WTC11 (cell line): ENCODE measurements around the gene RFTN1. TPM values are rescaled to one million over a fixed set of nuclear protein-coding genes. Genes with fewer than 3 reads are reported as not detected.

Source experiments
- ATAC-seq: fragments of 200-7000 bp; cut with Tn5 transposase; 2 replicates; pipeline ENCODE4 v1.10.0; 2021; ENCODE audit warnings: mild to moderate bottlenecking, moderate library complexity
- CTCF ChIA-PET: fragments of 300-600 bp; sonication (Branson Sonifier 250); formaldehyde crosslinking; loops from one replicate; lab custom pipeline; 2021; ENCODE audit warnings: antibody characterized with exemption; lab: Charles Lee
- POLR2A ChIA-PET: fragments of 350-600 bp; sonication (Branson Sonifier 250); formaldehyde crosslinking; loops from one replicate; lab custom pipeline; 2021; ENCODE audit warnings: antibody characterized with exemption; lab: Charles Lee
- DNase-seq: peaks from one replicate; pipeline ENCODE4 v3.0.0; 2021; ENCODE audit warnings: low spot score
- H3K27ac Mint-ChIP-seq: 2 replicates; pipeline ENCODE4 v1.8.0; 2021; ENCODE audit warnings: mixed read lengths
- H3K27me3 Mint-ChIP-seq: 2 replicates; pipeline ENCODE4 v1.8.0; 2021; ENCODE audit warnings: low read depth, mild to moderate bottlenecking, moderate library complexity, mixed read lengths
- H3K36me3 Mint-ChIP-seq: 2 replicates; pipeline ENCODE4 v1.8.0; 2021; ENCODE audit warnings: mixed read lengths
- H3K4me1 Mint-ChIP-seq: 2 replicates; pipeline ENCODE4 v1.8.0; 2022; ENCODE audit warnings: mixed read lengths
- H3K4me3 Mint-ChIP-seq: 2 replicates; pipeline ENCODE4 v1.8.0; 2021; ENCODE audit warnings: mild to moderate bottlenecking, moderate library complexity, mixed read lengths
- H3K9me3 Mint-ChIP-seq: 2 replicates; pipeline ENCODE4 v1.8.0; 2021; ENCODE audit warnings: mixed read lengths
- AFF4 ChIP-seq: sonication (generic); formaldehyde crosslinking; IDR thresholded peaks from 2 replicates; pipeline ENCODE4 v1.8.1; 2023; ENCODE audit warnings: mild to moderate bottlenecking, missing genetic modification reagents, borderline replicate concordance
- AR ChIP-seq: fragments of 250-450 bp; sonication (Bioruptor Pico); IDR thresholded peaks from 2 replicates; pipeline ENCODE4 v1.9.0; 2021; ENCODE audit warnings: mild to moderate bottlenecking
- ATF1 ChIP-seq: sonication (generic); formaldehyde crosslinking; IDR thresholded peaks from 2 replicates; pipeline ENCODE4 v1.8.1; 2023; ENCODE audit warnings: mild to moderate bottlenecking, moderate library complexity, missing genetic modification reagents
- ATF6 ChIP-seq: sonication (generic); formaldehyde crosslinking; IDR thresholded peaks from 2 replicates; pipeline ENCODE4 v1.8.1; 2023; ENCODE audit warnings: mild to moderate bottlenecking, missing genetic modification reagents
- E2F1 ChIP-seq: sonication (generic); formaldehyde crosslinking; IDR thresholded peaks from 2 replicates; pipeline ENCODE4 v1.8.0; 2022; ENCODE audit warnings: mild to moderate bottlenecking, missing genetic modification reagents
- FOXP1 ChIP-seq: sonication (generic); formaldehyde crosslinking; IDR thresholded peaks from 2 replicates; pipeline ENCODE4 v1.8.0; 2022; ENCODE audit warnings: missing genetic modification reagents, mild to moderate bottlenecking, moderate library complexity, borderline replicate concordance
- GABPB1 ChIP-seq: sonication (generic); formaldehyde crosslinking; IDR thresholded peaks from 2 replicates; pipeline ENCODE4 v1.8.1; 2023; ENCODE audit warnings: mild to moderate bottlenecking, missing genetic modification reagents
- GRHL2 ChIP-seq: fragments of 250-450 bp; sonication (Bioruptor Pico); IDR thresholded peaks from 2 replicates; pipeline ENCODE4 v1.8.0; 2022; ENCODE audit warnings: mild to moderate bottlenecking, moderate library complexity; ENCODE audit not compliant: insufficient replicate concordance, severe bottlenecking
- JUN ChIP-seq: sonication (generic); formaldehyde crosslinking; IDR thresholded peaks from 2 replicates; pipeline ENCODE4 v1.8.0; 2023; ENCODE audit warnings: mild to moderate bottlenecking, missing genetic modification reagents
- NR1H2 ChIP-seq: sonication (generic); formaldehyde crosslinking; IDR thresholded peaks from 2 replicates; pipeline ENCODE4 v1.9.0; 2021; ENCODE audit warnings: mild to moderate bottlenecking, moderate library complexity, missing genetic modification reagents
- SMAD3 ChIP-seq: sonication (generic); formaldehyde crosslinking; IDR thresholded peaks from 2 replicates; pipeline ENCODE4 v1.8.0; 2022; ENCODE audit warnings: missing genetic modification reagents, mild to moderate bottlenecking, borderline replicate concordance
- SMAD4 ChIP-seq: sonication (generic); formaldehyde crosslinking; IDR thresholded peaks from 2 replicates; pipeline ENCODE4 v1.8.0; 2022; ENCODE audit warnings: mild to moderate bottlenecking, missing genetic modification reagents
- USF2 ChIP-seq: sonication (generic); formaldehyde crosslinking; IDR thresholded peaks from 2 replicates; pipeline ENCODE4 v1.8.1; 2023; ENCODE audit warnings: mild to moderate bottlenecking, missing genetic modification reagents, moderate library complexity
- ZBTB21 ChIP-seq: sonication (generic); formaldehyde crosslinking; IDR thresholded peaks from 2 replicates; pipeline ENCODE4 v1.8.1; 2023; ENCODE audit warnings: mild to moderate bottlenecking, missing genetic modification reagents, borderline replicate concordance
- ZNF219 ChIP-seq: sonication (generic); formaldehyde crosslinking; IDR thresholded peaks from 2 replicates; pipeline ENCODE4 v1.8.0; 2023; ENCODE audit warnings: missing genetic modification reagents, mild to moderate bottlenecking, borderline replicate concordance
- ZNF423 ChIP-seq: fragments of 250-450 bp; sonication (Bioruptor Pico); IDR thresholded peaks from 2 replicates; pipeline ENCODE4 v2.1.2; 2022; ENCODE audit warnings: mild to moderate bottlenecking, moderate library complexity
- ZNF512 ChIP-seq: sonication (generic); formaldehyde crosslinking; IDR thresholded peaks from 2 replicates; pipeline ENCODE4 v1.8.1; 2022; ENCODE audit warnings: missing genetic modification reagents, borderline replicate concordance
- total RNA-seq: library from RNA; stranded (reverse); gene quantifications from 3 replicates; pipeline ENCODE4 v1.2.3, GENCODE V29; 2021

Gene RFTN1
- total RNA-seq, 1 experiment from 2014 or later: 3.8 TPM

GRCh38 chr3:16370503-16370871 lies 143.0 kb downstream of the RFTN1 start:
- no peak for TF ChIP-seq ZNF219 (CRISPR knock-in tag)
- no peak for TF ChIP-seq FOXP1
- no peak for TF ChIP-seq ZBTB21 (CRISPR knock-in tag)
- TF ChIP-seq E2F1 (CRISPR knock-in tag): no peak
- TF ChIP-seq SMAD3 (CRISPR knock-in tag): no peak
- TF ChIP-seq JUN (CRISPR knock-in tag): no peak
- TF ChIP-seq ATF1 (CRISPR knock-in tag): no peak
- TF ChIP-seq SMAD4 (CRISPR knock-in tag): no peak
- no peak for TF ChIP-seq NR1H2 (CRISPR knock-in tag)
- TF ChIP-seq GRHL2 (CRISPR knock-in tag): no peak
- no peak for TF ChIP-seq ZNF423
- TF ChIP-seq ZNF512 (CRISPR knock-in tag): no peak
- no peak for TF ChIP-seq AR (CRISPR knock-in tag)
- TF ChIP-seq AFF4 (CRISPR knock-in tag): no peak
- Mint-ChIP-seq H3K27ac (no peak overlapping the region), H3K4me3 (no peak overlapping the region), H3K27me3 (no peaks in the 10 kb centered on the region), H3K36me3 (no peaks in the 10 kb centered on the region), H3K4me1 (peaks cover 33% of the 10 kb centered on the region), H3K9me3 (no peaks in the 10 kb centered on the region)
- ChIA-PET POLR2A (no interaction called here), CTCF (no interaction called here)
- DNase-seq (no peak), ATAC-seq (no peak)

GRCh38 chr3:16369885-16370284 lies 143.6 kb downstream of the RFTN1 start:
- TF ChIP-seq ATF6 (no peak), USF2 (CRISPR knock-in tag) (peak; percentile 38; the same call in 1 of the 2 replicates), GABPB1 (CRISPR knock-in tag) (no peak)
- TF ChIP-seq, all 79 proteins: peak for 1
- H3K4me3 Mint-ChIP-seq: no peak overlapping the region
- ATAC-seq (peak; percentile 80), DNase-seq (peak; percentile 30)
- H3K9me3 Mint-ChIP-seq: no peaks in the 10 kb centered on the region
- H3K27ac Mint-ChIP-seq: peak overlapping the region; percentile 85
- ChIA-PET POLR2A (no interaction called here), CTCF (interaction anchor here (1.0 to 1.4 kb wide), 2 partner anchors 101 to 147 kb away, joined by 3 read pairs; no protein-coding TSS in a partner anchor)
- H3K27me3 Mint-ChIP-seq: no peaks in the 10 kb centered on the region
- H3K4me1 Mint-ChIP-seq: peaks cover 33% of the 10 kb centered on the region
- no peaks in the 10 kb centered on the region for H3K36me3 Mint-ChIP-seq
